IPS-18c (cell line): ENCODE measurements around the gene NUPR1.
"Not testable (repeated sequence)": the region's sequence is repeated elsewhere in the genome, so short reads cannot be mapped to it uniquely, and the experiment has no call there.

ENCODE experiments used
- H3K4me3 ChIP-seq: 2 replicates; pipeline ENCODE4 v1.7.0; 2013; ENCODE audit warnings: low read depth, mild to moderate bottlenecking, low read length, moderate library complexity; ENCODE audit not compliant: insufficient read depth
- H3K9me3 ChIP-seq: one replicate; pipeline ENCODE4 v1.6.1; 2013; ENCODE audit warnings: mild to moderate bottlenecking, low read length, moderate library complexity; ENCODE audit not compliant: control insufficient read depth, insufficient read depth

The NUPR1 gene

GRCh38 chr16:28534542-28535373, 4.0 kb downstream of the NUPR1 start:
- no peak overlapping the region for H3K4me3 ChIP-seq
- no peaks in the 10 kb centered on the region for H3K9me3 ChIP-seq

GRCh38 chr16:28532940-28533647, 5.7 kb downstream of the NUPR1 start:
- Histone ChIP-seq H3K4me3 (no peak overlapping the region), H3K9me3 (no peaks in the 10 kb centered on the region)

- H3K4me3 ChIP-seq: no peak overlapping the region
- H3K9me3 ChIP-seq: no peaks in the 10 kb centered on the region
Measured at GRCh38 chr16:28531777-28532744, 6.7 kb downstream of the NUPR1 start.

GRCh38 chr16:28529124-28529523, 9.7 kb downstream of the NUPR1 start:
- Histone ChIP-seq H3K9me3 (no peaks in the 10 kb centered on the region), H3K4me3 (no peak overlapping the region)

- no peak overlapping the region for H3K4me3 ChIP-seq
- H3K9me3 ChIP-seq: no peaks in the 10 kb centered on the region
Measured at GRCh38 chr16:28528463-28528867, 10.3 kb downstream of the NUPR1 start.

GRCh38 chr16:28527985-28528384, 10.8 kb downstream of the NUPR1 start:
- Histone ChIP-seq H3K4me3 (no peak overlapping the region), H3K9me3 (no peaks in the 10 kb centered on the region)

GRCh38 chr16:28527100-28527785, 11.5 kb downstream of the NUPR1 start:
- not testable (repeated sequence) for H3K9me3 ChIP-seq, H3K4me3 ChIP-seq

GRCh38 chr16:28526201-28527099, 12.3 kb downstream of the NUPR1 start:
- H3K9me3 ChIP-seq: no peaks in the 10 kb centered on the region
- H3K4me3 ChIP-seq: no peak overlapping the region

GRCh38 chr16:28524681-28525171, 14.0 kb downstream of the NUPR1 start:
- H3K9me3 ChIP-seq: no peaks in the 10 kb centered on the region
- no peak overlapping the region for H3K4me3 ChIP-seq

- H3K9me3 ChIP-seq: no peaks in the 10 kb centered on the region
- no peak overlapping the region for H3K4me3 ChIP-seq
Measured at GRCh38 chr16:28522792-28523191, 16.0 kb downstream of the NUPR1 start.

- H3K9me3 ChIP-seq: no peaks in the 10 kb centered on the region
- no peak overlapping the region for H3K4me3 ChIP-seq
Measured at GRCh38 chr16:28521436-28521835, 17.3 kb downstream of the NUPR1 start.

GRCh38 chr16:28520672-28521071, 18.1 kb downstream of the NUPR1 start:
- H3K9me3 ChIP-seq: no peaks in the 10 kb centered on the region
- no peak overlapping the region for H3K4me3 ChIP-seq

- Histone ChIP-seq H3K9me3 (no peaks in the 10 kb centered on the region), H3K4me3 (no peak overlapping the region)
Measured at GRCh38 chr16:28514246-28514645, 24.5 kb downstream of the NUPR1 start.

- no peaks in the 10 kb centered on the region for H3K9me3 ChIP-seq
- no peak overlapping the region for H3K4me3 ChIP-seq
Measured at GRCh38 chr16:28513484-28514181, 25.1 kb downstream of the NUPR1 start.
